Measurements from ENCODE around the gene SSH2. TPM values are rescaled to one million over a fixed set of nuclear protein-coding genes. Genes with fewer than 3 reads are reported as not detected.

SSH2 gene
- total and polyA plus RNA-seq, 8 donors = 8.4 to 19.1 (median 10.3) TPM

DNA sequence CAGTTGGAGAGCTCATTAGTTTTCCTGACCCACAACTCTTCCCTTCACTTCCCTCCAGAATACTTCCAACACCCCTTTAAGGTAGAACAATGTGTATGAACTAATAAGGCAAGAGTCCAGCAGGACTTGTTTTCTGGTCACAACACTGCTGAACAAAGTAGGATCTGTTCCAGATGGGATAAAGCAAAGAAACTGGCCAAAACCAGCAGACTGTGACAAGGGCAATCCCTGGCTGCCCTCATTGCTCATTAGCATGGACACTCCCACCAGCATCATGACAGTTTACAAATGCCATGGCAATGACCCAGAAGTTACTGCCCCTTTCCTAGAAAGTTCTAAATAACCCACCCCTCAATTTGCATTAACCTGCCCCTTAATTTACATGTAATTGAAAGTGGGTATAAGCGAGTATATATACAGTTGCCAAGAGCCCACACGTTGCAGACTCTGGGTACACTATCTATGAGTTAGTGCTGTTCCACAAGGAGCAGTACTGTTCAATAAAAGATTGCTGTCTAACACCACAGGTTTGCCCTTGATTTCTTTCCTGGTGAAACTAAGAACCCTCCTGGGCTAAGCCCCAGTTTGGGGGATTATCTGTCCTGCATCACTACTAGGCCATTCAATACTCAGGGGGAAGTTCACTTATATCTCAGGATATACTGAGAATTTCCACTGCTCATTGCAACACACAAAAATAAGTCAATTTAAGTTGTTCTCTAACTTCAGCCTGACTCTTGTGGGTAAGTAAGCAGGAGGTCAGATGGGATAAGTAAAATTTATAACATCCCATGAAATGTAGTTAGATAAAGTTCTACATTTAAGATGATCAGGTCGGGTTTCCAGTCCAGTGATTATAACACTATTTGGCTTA, 82.3 kb downstream of the SSH2 start:
- DNase-seq = no peak
- Histone ChIP-seq H3K27ac (no peak overlapping the region), H3K9me3 (no peaks in the 10 kb centered on the region), H3K27me3 (no peaks in the 10 kb centered on the region), H3K4me3 (no peak overlapping the region), H3K4me1 (peaks cover 0 to 4% (median 0%) of the 10 kb centered on the region in 3 donors), H3K36me3 (no peaks in the 10 kb centered on the region)
- FAIRE-seq = no peak
- ATAC-seq = peak in 1 of 4 donors; percentile 36
- 63 to 72% methylated on average over 3 of the region's 3 CpGs for WGBS, 2 donors
- intact Hi-C loops (cut with DNase I) = no loop called here
- TF ChIP-seq, protein P1, sequence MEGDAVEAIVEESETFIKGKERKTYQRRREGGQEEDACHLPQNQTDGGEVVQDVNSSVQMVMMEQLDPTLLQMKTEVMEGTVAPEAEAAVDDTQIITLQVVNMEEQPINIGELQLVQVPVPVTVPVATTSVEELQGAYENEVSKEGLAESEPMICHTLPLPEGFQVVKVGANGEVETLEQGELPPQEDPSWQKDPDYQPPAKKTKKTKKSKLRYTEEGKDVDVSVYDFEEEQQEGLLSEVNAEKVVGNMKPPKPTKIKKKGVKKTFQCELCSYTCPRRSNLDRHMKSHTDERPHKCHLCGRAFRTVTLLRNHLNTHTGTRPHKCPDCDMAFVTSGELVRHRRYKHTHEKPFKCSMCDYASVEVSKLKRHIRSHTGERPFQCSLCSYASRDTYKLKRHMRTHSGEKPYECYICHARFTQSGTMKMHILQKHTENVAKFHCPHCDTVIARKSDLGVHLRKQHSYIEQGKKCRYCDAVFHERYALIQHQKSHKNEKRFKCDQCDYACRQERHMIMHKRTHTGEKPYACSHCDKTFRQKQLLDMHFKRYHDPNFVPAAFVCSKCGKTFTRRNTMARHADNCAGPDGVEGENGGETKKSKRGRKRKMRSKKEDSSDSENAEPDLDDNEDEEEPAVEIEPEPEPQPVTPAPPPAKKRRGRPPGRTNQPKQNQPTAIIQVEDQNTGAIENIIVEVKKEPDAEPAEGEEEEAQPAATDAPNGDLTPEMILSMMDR (IDR thresholded peaks at IDR 0.05) = no peak

DNA sequence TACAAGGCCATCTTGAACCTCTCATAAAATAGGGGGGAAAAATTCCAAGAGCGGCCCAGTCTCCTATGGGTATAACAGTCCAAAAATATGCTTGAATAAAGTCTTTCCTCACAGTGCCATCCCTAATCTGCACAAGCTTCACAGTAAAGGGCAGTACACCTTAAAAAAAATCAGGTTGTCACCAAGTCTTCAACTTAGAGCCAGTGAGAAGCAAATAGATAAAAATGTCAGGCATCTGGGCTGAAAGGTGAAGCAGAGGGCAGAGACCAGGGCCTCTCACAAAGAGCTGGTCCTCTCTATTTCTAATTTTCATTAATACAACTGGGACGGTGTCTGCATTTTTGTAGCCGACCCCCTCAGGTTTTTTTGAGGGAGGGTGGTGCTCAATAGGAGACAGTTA, 82.9 kb downstream of the SSH2 start:
- peaks cover 0 to 4% (median 0%) of the 10 kb centered on the region in 3 donors for H3K4me1 ChIP-seq
- no peaks in the 10 kb centered on the region for H3K27me3 ChIP-seq
- FAIRE-seq = no peak
- WGBS, 2 donors = 87 to 92% methylated on average over 3 of the region's 3 CpGs
- H3K4me3 ChIP-seq = no peak overlapping the region
- TF ChIP-seq, protein P1 (IDR thresholded peaks at IDR 0.05) = no peak
- no peak for DNase-seq
- no peak for ATAC-seq
- intact Hi-C loops (cut with DNase I) = no loop called here
- no peak overlapping the region for H3K27ac ChIP-seq
- no peaks in the 10 kb centered on the region for H3K36me3 ChIP-seq
- H3K9me3 ChIP-seq = no peaks in the 10 kb centered on the region

DNA sequence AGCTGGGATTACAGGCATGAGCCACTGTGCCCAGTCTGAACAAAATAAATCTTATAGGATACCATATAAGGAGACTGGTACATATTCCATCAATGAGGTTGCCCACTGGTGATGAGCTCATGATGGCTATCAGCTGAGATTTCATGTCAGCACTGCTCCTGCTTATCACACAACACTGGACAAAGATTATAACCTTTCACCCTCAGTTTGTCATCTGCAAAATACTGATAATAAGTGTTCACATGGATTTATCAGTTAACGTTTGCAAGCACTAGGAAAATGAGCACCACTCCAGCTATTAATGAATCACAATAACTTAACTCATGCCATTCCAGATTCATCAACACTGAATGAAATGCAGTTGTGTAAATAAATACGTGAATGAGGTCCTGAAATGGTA, 83.7 kb downstream of the SSH2 start:
- DNase-seq (no peak), ATAC-seq (no peak), FAIRE-seq (no peak)
- H3K9me3 ChIP-seq = no peaks in the 10 kb centered on the region
- TF ChIP-seq, protein P1 (IDR thresholded peaks at IDR 0.05) = no peak
- H3K27ac ChIP-seq = no peak overlapping the region
- H3K4me3 ChIP-seq = no peak overlapping the region
- WGBS, 2 donors = 62 to 63% methylated on average over 2 of the region's 2 CpGs
- H3K4me1 ChIP-seq = peaks cover 0 to 4% (median 0%) of the 10 kb centered on the region in 3 donors
- no peaks in the 10 kb centered on the region for H3K27me3 ChIP-seq
- H3K36me3 ChIP-seq = no peaks in the 10 kb centered on the region
- intact Hi-C loops (cut with DNase I) = no loop called here

DNA sequence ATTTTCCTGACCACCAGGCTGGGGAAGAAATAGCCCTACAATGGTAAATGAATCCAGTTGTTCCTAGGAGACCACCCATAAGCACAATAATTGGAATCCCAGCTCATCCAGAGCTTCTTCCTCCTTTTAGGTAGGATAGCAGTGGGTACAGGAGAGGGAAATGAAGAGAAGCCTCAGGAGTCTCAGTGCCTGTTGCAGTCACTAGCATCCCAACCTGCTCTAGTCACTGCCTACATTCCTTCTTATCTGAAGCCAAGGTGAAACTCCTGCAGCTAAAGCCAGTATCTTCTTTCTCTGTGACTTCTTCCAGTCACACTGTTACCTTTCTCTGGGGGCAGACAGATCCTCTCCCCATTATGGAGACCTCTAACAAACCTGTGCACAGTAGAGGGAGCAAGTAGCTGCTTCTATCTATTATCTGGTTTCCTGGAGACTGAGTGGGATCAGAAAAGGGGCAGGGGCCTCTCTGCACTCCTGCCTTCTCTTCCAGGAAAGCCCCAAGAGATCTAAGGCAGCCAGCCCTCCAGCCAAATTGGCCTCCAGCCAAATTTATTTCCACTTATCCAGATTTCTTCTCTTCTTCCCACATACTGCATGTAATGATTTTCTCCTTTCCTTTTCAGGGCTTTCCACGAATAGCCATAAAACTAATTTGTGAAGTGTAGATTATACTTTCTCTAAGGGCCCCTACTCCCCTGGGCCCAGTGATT, 85.5 kb downstream of the SSH2 start:
- DNase-seq (no peak), FAIRE-seq (no peak), ATAC-seq (no peak)
- no peaks in the 10 kb centered on the region for H3K36me3 ChIP-seq
- intact Hi-C loops (cut with DNase I) = no loop called here
- TF ChIP-seq, protein P1 (IDR thresholded peaks at IDR 0.05) = no peak
- no peaks in the 10 kb centered on the region for H3K27me3 ChIP-seq
- H3K4me3 ChIP-seq = no peak overlapping the region
- no peaks in the 10 kb centered on the region for H3K4me1 ChIP-seq
- 75 to 86% methylated on average over 1 of the region's 1 CpG for WGBS, 2 donors
- H3K27ac ChIP-seq = no peak overlapping the region
- H3K9me3 ChIP-seq = no peaks in the 10 kb centered on the region

DNA sequence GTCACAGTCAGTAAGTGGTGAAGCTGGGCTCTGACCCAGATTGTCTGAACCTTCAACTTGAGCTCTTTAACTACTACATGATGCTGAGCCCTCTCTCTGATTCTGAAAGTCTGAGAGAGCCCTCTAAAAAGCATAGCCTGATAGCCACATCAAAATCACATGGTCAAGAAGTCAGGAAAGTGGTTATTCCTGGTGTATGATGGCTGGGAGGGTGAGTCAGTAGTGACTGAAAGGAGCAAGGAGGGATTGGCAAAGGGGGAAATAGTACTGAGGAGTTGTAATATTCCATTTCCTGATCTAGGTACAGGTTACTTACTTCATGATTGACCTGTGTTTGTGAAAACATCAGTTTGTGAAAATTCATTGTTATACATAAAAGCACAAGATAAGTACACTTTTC, 89.1 kb downstream of the SSH2 start:
- H3K27ac ChIP-seq = no peak overlapping the region
- ATAC-seq = no peak

More for the DNA sequence above, 89.1 kb downstream of the SSH2 start:
- no peaks in the 10 kb centered on the region for H3K9me3 ChIP-seq
- no peak overlapping the region for H3K4me3 ChIP-seq
- H3K36me3 ChIP-seq = no peaks in the 10 kb centered on the region
- no peak for FAIRE-seq
- intact Hi-C loops (cut with DNase I) = no loop called here
- TF ChIP-seq, protein P1 (IDR thresholded peaks at IDR 0.05) = no peak
- no peaks in the 10 kb centered on the region for H3K27me3 ChIP-seq
- H3K4me1 ChIP-seq = no peaks in the 10 kb centered on the region
- DNase-seq = no peak

Data from pancreas (tissue), 10 donors.